ENCODE measurements around the gene CHD2. TPM values are rescaled to one million over a fixed set of nuclear protein-coding genes. Genes with fewer than 3 reads are reported as not detected.

CHD2 gene
- total RNA-seq, 1 donor from 2014 or later = 65.6 TPM

DNA sequence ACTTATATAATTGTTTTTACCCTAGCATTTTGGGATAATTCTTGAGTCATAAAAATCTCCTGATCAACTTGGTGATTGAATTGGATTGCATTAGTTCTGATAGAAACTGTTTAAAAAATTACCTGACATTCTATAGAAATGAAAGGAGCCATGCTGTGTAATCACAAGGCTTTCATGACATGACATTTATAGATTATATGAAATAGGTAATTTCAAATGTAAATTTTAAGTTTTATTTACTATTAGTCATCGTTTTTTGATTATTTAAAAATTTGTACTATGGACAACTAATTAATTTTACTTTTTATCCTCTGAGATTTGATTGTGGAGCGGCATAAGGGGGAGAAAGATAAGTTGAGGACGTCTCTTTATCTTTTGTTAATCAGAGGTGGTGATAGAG, 12.3 kb upstream of the CHD2 start:
- FAIRE-seq = no peak
- H3K27me3 ChIP-seq (ENCODE audit: control insufficient read depth, insufficient read depth, low read length) = no peaks in the 10 kb centered on the region
- TF ChIP-seq, protein P1, sequence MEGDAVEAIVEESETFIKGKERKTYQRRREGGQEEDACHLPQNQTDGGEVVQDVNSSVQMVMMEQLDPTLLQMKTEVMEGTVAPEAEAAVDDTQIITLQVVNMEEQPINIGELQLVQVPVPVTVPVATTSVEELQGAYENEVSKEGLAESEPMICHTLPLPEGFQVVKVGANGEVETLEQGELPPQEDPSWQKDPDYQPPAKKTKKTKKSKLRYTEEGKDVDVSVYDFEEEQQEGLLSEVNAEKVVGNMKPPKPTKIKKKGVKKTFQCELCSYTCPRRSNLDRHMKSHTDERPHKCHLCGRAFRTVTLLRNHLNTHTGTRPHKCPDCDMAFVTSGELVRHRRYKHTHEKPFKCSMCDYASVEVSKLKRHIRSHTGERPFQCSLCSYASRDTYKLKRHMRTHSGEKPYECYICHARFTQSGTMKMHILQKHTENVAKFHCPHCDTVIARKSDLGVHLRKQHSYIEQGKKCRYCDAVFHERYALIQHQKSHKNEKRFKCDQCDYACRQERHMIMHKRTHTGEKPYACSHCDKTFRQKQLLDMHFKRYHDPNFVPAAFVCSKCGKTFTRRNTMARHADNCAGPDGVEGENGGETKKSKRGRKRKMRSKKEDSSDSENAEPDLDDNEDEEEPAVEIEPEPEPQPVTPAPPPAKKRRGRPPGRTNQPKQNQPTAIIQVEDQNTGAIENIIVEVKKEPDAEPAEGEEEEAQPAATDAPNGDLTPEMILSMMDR (IDR thresholded peaks at IDR 0.05; ENCODE audit: insufficient read depth, low read length, severe bottlenecking) = no peak
- H3K4me3 ChIP-seq (ENCODE audit: low read depth, low read length) = peak overlapping the region; percentile 76
- DNase-seq (ENCODE audit: low read depth) = no peak
- peaks cover 2% of the 10 kb centered on the region for H3K36me3 ChIP-seq (ENCODE audit: control insufficient read depth, insufficient read depth, low read length)

DNA sequence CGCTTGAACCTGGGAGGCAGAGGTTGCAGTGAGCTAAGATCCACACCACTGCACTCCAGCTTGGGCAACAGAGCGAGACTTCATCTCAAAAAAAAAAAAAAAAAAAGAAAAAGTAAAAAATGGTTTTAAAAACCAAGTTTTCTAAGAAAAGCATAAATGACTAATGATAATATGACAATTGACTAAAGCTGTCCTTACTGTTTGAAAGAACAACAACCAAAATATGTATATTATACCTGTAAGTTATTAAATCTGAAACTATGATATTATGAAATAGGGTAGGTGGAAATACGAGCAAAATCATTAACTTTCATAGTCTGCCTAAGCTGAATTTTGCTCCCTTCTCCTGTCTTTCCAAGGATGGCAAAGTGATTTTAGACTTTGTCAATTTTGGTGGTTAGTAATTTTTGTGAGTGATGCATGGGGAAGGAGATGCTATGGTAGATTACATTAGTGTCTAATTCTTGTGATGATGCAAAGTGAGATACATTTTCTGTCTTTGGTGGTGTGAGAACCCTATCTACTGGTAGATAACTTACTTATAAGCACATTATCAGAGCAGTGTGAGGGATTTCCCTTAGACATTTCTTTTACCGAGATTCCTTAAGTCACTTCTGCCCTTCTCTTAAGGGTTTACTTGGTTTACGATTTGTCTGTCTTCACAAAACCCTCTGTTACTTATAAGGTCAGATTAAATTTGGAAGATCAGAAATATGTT, 10.6 kb upstream of the CHD2 start:
- Histone ChIP-seq H3K4me3 (ENCODE audit: low read depth, low read length) (no peak overlapping the region), H3K36me3 (ENCODE audit: control insufficient read depth, insufficient read depth, low read length) (peaks cover 2% of the 10 kb centered on the region), H3K27me3 (ENCODE audit: control insufficient read depth, insufficient read depth, low read length) (no peaks in the 10 kb centered on the region)
- DNase-seq (ENCODE audit: low read depth) (no peak), FAIRE-seq (no peak)
- TF ChIP-seq, protein P1 (IDR thresholded peaks at IDR 0.05; ENCODE audit: insufficient read depth, low read length, severe bottlenecking) = no peak

DNA sequence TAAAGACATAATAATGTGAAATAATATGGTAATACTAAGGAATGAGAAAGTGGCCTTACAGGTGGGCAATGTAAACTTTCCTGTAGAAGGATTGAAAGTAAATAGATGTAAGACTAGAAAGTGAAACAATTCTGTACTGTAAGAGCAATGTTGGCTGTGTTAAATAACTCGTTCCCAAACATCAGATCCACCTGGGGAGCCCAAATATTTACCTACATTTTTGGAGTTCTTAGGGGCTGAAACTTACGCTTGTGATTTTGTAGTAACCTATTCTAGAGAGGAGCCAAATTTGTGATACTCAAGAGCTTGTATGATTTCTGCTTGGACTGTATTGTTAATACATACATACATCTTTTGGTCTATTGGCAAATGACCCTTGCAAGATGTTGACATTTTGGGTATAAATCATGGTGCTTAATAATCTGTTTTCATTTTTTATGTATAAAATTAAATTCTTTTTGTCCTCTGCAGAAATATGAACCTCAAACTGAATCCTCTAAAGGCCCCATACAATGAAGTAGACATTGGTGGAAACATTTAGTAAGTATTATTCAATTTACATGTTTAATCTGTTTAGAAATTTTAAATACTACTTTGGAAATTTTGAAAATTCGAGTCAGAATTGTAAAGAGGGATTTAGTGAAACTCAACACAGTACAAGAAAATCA, 8.5 kb upstream of the CHD2 start:
- Histone ChIP-seq H3K27me3 (ENCODE audit: control insufficient read depth, insufficient read depth, low read length) (no peaks in the 10 kb centered on the region), H3K36me3 (ENCODE audit: control insufficient read depth, insufficient read depth, low read length) (peaks cover 2% of the 10 kb centered on the region), H3K4me3 (ENCODE audit: low read depth, low read length) (no peak overlapping the region)
- FAIRE-seq (no peak), DNase-seq (ENCODE audit: low read depth) (no peak)
- TF ChIP-seq, protein P1 (IDR thresholded peaks at IDR 0.05; ENCODE audit: insufficient read depth, low read length, severe bottlenecking) = no peak

DNA sequence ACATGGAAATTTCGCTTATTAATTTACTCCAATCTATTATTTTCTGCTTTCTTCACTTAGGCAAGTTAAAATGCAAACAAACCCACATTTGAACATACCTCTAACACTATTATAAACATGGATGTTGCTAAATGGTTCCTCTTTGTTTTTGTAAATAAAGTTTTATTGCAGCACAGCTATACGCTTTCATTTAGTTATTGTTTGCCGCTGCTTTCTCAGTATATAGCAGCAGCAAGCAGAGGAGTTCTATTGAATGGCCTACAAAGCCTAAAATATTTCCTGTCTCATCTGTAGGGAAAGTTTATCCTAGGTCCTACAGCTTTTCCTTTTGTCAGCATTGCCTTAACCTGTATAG, 7.9 kb upstream of the CHD2 start:
- no peaks in the 10 kb centered on the region for H3K27me3 ChIP-seq (ENCODE audit: control insufficient read depth, insufficient read depth, low read length)
- no peak for DNase-seq (ENCODE audit: low read depth)

DNA sequence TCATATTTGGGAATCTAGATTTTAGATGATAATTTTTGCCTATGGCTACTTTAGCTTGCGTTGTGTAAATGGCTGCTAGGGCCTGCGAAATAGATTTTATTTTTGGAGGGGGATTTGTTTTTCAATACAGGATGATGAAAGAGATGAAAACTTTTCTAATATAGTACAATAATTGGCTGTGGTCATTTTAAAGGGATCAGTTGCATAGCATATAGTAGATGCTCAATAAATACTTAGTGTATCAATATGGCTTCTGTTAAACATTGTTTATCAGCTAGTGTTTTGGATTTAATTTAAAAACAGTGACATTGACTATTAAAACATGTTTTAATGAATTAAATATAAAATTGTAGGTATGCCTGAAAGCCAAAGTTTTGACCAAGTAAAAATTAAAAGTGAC, 6.9 kb upstream of the CHD2 start:
- H3K36me3 ChIP-seq (ENCODE audit: control insufficient read depth, insufficient read depth, low read length) = peaks cover 2% of the 10 kb centered on the region
- TF ChIP-seq, protein P1 (IDR thresholded peaks at IDR 0.05; ENCODE audit: insufficient read depth, low read length, severe bottlenecking) = no peak
- H3K27me3 ChIP-seq (ENCODE audit: control insufficient read depth, insufficient read depth, low read length) = no peaks in the 10 kb centered on the region
- H3K4me3 ChIP-seq (ENCODE audit: low read depth, low read length) = no peak overlapping the region
- DNase-seq (ENCODE audit: low read depth) = no peak
- no peak for FAIRE-seq

More for the DNA sequence above, 7.9 kb upstream of the CHD2 start:
- Histone ChIP-seq H3K36me3 (ENCODE audit: control insufficient read depth, insufficient read depth, low read length) (peaks cover 2% of the 10 kb centered on the region), H3K4me3 (ENCODE audit: low read depth, low read length) (no peak overlapping the region)
- TF ChIP-seq, protein P1 (IDR thresholded peaks at IDR 0.05; ENCODE audit: insufficient read depth, low read length, severe bottlenecking) = no peak
- FAIRE-seq = no peak
